GM12892 (cell line): ENCODE data around the gene ABCC4.

Source experiments
- DNase-seq: peaks from one replicate; pipeline ENCODE4 v3.0.0; 2011; ENCODE audit not compliant: insufficient read length
- FAIRE-seq: peaks from 2 replicates; lab custom pipeline; 2011; peaks lifted over from hg19 to GRCh38; lab: Jason Lieb, UNC
- POLR2A ChIP-seq: IDR thresholded peaks from 2 replicates; pipeline ENCODE4 v1.6.1; 2011; ENCODE audit warnings: low read depth, low read length, control low read depth
- POLR2AphosphoS5 ChIP-seq: IDR thresholded peaks from 2 replicates; pipeline ENCODE4 v1.6.1; 2011; ENCODE audit warnings: low read depth, low read length, control low read depth
- TAF1 ChIP-seq: IDR thresholded peaks from 2 replicates; pipeline ENCODE4 v1.6.1; 2011; ENCODE audit warnings: low read depth, mild to moderate bottlenecking, control low read depth, low read length, borderline replicate concordance

Gene ABCC4

DNA sequence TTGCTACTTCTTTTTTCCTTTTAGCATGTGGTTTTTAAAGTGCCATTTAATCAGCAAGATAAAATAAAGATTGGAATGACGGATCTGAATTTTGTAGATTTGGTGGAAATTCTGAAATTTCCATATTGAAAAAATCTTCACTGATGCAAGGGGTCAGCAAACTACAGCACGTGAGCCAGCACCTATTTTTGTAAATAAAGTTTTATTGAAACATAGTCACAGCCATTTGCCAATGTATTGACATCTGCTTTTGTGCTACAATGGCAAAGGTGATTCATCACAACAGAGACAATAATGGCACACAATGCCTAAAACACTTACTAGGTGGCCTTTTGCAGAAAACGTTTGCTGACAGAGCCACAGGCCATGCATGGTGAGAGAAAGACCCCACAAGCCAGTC, 226.4 kb downstream of the ABCC4 start:
- TF ChIP-seq TAF1 (no peak), POLR2A (no peak), POLR2AphosphoS5 (no peak)
- DNase-seq (no peak), FAIRE-seq (no peak)

DNA sequence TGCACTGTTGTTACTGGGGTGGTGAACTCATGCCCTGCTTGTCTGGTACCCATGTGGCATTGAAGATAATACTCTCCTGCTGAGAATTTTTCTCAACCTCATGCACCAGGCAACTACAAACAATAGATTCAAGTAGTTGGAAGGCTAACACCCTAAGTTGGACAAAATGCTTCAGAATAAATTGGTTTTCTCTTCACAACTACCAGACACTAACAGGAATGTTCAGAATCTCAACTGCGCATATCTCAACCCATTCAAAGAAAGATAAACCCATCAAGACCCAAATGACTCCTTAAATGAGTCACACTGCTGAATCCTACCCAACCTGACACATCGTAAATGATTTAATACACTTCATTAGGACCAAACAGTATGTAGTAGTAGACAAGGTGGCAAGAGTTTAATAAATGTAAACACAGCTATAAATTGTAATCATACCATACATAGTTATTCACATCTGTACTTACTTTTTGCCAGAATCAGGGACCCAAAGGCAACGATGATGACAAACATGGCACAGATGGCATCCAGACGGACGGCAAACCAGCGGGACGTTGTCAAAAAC, 227.4 kb downstream of the ABCC4 start:
- DNase-seq (no peak), FAIRE-seq (no peak)
- no peak for TF ChIP-seq POLR2A
- TF ChIP-seq POLR2AphosphoS5 = no peak
- no peak for TF ChIP-seq TAF1

- TF ChIP-seq POLR2A (no peak), TAF1 (no peak), POLR2AphosphoS5 (no peak)
- no peak for FAIRE-seq
- no peak for DNase-seq
Measured at GRCh38 chr13:95067303-95067702, 233.9 kb downstream of the ABCC4 start.

DNA sequence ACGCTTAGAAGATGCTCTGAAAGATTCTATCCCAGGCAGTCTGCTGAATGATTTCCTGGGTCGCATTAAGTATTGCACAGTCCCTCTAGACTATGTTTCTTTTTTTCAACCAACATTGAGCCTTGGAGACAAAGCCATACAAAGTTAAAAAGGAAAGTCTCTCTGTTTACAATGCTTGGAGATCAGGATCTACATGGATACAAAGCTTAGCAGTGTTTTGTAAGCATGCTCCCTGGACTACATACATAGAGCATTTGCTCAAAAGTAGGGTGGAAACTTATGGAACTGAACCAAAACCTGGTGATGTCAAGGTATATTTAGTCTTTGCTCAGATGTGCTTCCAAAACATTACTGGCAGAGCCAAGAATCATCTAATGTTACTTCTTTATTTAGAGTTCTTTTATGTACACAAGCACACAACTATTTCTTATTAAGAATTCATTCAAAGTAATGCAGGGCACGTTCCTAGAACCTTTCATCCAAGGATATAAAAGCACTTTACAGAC, 241.2 kb downstream of the ABCC4 start:
- TF ChIP-seq POLR2A = no peak
- no peak for TF ChIP-seq TAF1
- TF ChIP-seq POLR2AphosphoS5 = no peak
- no peak for FAIRE-seq
- no peak for DNase-seq

- FAIRE-seq (no peak), DNase-seq (no peak)
- TF ChIP-seq POLR2AphosphoS5 (no peak), TAF1 (no peak), POLR2A (no peak)
Measured at GRCh38 chr13:95059306-95059705, 241.9 kb downstream of the ABCC4 start.

- DNase-seq (no peak), FAIRE-seq (no peak)
- TF ChIP-seq TAF1 (no peak), POLR2AphosphoS5 (no peak), POLR2A (no peak)
Measured at GRCh38 chr13:95058680-95059079, 242.6 kb downstream of the ABCC4 start.

DNA sequence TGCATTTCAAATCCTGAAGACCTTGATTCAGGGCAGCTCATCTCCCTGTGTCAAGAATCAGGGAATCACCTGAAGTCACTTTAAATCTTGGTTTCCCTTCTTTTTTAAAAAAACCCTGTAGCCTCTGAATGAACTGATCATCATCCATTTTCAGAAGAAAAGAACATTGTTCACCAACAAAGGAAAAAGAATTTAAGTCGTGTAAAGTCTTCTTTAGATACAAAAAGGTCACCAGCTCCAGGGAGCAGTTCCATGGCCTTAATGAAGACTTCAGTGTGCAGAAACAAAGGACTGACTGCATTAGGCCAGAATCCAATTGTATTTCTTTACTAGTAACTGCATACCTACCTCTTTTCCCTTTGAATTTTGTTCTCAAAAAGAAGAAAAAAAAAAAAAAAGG, 245.0 kb downstream of the ABCC4 start:
- TF ChIP-seq POLR2A = no peak
- TF ChIP-seq POLR2AphosphoS5 = no peak
- TF ChIP-seq TAF1 = no peak
- no peak for DNase-seq
- FAIRE-seq = no peak

GRCh38 chr13:95050800-95051615, 250.2 kb downstream of the ABCC4 start:
- FAIRE-seq = no peak
- TF ChIP-seq POLR2A = no peak

GRCh38 chr13:95049772-95050171, 251.5 kb downstream of the ABCC4 start:
- DNase-seq (no peak), FAIRE-seq (no peak)
- TF ChIP-seq POLR2A = no peak
- TF ChIP-seq POLR2AphosphoS5 = no peak
- TF ChIP-seq TAF1 = no peak

More at GRCh38 chr13:95050800-95051615, 250.2 kb downstream of the ABCC4 start:
- no peak for DNase-seq

- no peak for FAIRE-seq
- no peak for TF ChIP-seq TAF1
- TF ChIP-seq POLR2AphosphoS5 = no peak
- no peak for TF ChIP-seq POLR2A
Measured at GRCh38 chr13:95044452-95045205, 256.6 kb downstream of the ABCC4 start.

DNA sequence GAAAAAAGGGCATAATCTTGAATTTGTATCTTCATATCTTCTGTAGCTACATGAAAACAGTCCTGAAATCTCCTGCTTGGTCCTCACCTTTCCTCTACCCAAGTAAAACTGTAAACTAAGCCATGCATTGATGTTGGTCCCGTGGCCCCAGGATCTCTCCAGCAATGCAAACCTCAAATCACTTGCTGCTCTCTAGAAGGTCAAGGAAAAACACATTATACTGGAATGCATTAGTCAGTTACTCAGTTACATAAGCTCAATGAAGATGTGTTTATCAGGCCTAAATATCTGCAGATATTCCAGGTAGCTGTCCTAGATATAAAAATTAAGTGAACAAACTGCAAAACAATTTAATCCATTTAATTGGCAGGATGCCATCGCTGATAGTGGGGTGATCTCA, 261.8 kb downstream of the ABCC4 start:
- FAIRE-seq (no peak), DNase-seq (no peak)
- no peak for TF ChIP-seq TAF1
- no peak for TF ChIP-seq POLR2A
- TF ChIP-seq POLR2AphosphoS5 = no peak

More at GRCh38 chr13:95044452-95045205, 256.6 kb downstream of the ABCC4 start:
- no peak for DNase-seq
